Mammary epithelial cell (primary cell): ENCODE results near the gene PDSS1.
"Not testable (repeated sequence)": the region's sequence is repeated elsewhere in the genome, so short reads cannot be mapped to it uniquely, and the experiment has no call there.

Source experiments
- CTCF ChIP-seq, 2 donors: IDR thresholded peaks in 1 of 2; conservative IDR thresholded peaks in 1 of 2; 2 replicates each; pipeline ENCODE4 v1.5.1; 2011 to 2012; ENCODE audit warnings: inconsistent platforms in 2 of 2, low read length in 2 of 2, mild to moderate bottlenecking in 2 of 2, control low read depth in 1 of 2, low read depth in 1 of 2; ENCODE audit not compliant: insufficient read depth in 1 of 2; ENCODE audit errors: extremely low read depth in 1 of 2
- EZH2 ChIP-seq: IDR thresholded peaks from 2 replicates; pipeline ENCODE4 v1.6.1; 2012; ENCODE audit warnings: low read length, inconsistent platforms, borderline replicate concordance

GRCh38 chr10:26789779-26790178, 92.3 kb downstream of the PDSS1 start:
- TF ChIP-seq CTCF (conservative IDR thresholded peaks at IDR 0.05 in 1 of 2, IDR thresholded peaks at IDR 0.05 in 1 of 2; ENCODE audit: extremely low read depth in 1 of 2, insufficient read depth in 1 of 2, low read depth in 1 of 2, low read length in 2 of 2); EZH2: not testable (repeated sequence)
